GM12878 (cell line): Measurements from ENCODE around the gene SYT1. TPM values are rescaled to one million over a fixed set of nuclear protein-coding genes. Genes with fewer than 3 reads are reported as not detected.

Experiments used
- ATAC-seq: fragments of 200-7000 bp; cut with Tn5 transposase; 3 replicates; pipeline ENCODE4 v1.9.1; 2020; ENCODE audit warnings: mild to moderate bottlenecking, moderate library complexity
- BruUV-seq: library from RNA; stranded (reverse); fragments of 400-500 nt; replicated peaks from 2 replicates; lab custom pipeline; 2021; lab: Mats Ljungman, UMichigan
- CTCF ChIA-PET: fragments of 300-600 bp; sonication (Branson Sonifier 250); formaldehyde crosslinking; extraction: SDS; loops from one replicate; lab custom pipeline; 2021; ENCODE audit warnings: inconsistent platforms; lab: Yijun Ruan, JAX
- POLR2A ChIA-PET: fragments of 350-600 bp; formaldehyde crosslinking; extraction: SDS; loops from one replicate; lab custom pipeline; 2021; ENCODE audit warnings: inconsistent platforms; lab: Charles Lee
- RAD21 ChIA-PET: fragments of 300-600 bp; sonication (Branson Sonifier 250); formaldehyde crosslinking; loops from one replicate; lab custom pipeline; 2023; ENCODE audit warnings: antibody characterized with exemption; ENCODE audit not compliant: unreplicated experiment; lab: Charles Lee
- SMC1A ChIA-PET: fragments of 300-600 bp; sonication (Branson Sonifier 250); formaldehyde crosslinking; loops from one replicate; lab custom pipeline; 2023; ENCODE audit not compliant: unreplicated experiment, uncharacterized antibody; lab: Charles Lee
- DNase-seq: peaks from one replicate; pipeline ENCODE4 v3.0.0-alpha.2; 2011; ENCODE audit warnings: low read depth, low spot score
- FAIRE-seq: peaks from 3 replicates; lab custom pipeline; 2011; peaks lifted over from hg19 to GRCh38; lab: Jason Lieb, UNC
- H2AFZ ChIP-seq: 2 replicates; pipeline ENCODE4 v1.6.0; 2011; ENCODE audit warnings: low read depth, low read length, control low read depth; ENCODE audit not compliant: control insufficient read depth
- H3K27ac ChIP-seq: 2 replicates; pipeline ENCODE4 v1.5.1; 2011; ENCODE audit warnings: control low read depth; ENCODE audit not compliant: control insufficient read depth, insufficient read depth
- H3K27me3 ChIP-seq, 2 experiments: replicated peaks in 1 of 2; 2 replicates each; pipeline versions ENCODE4 v1.6.0 to v1.6.1; 2011; ENCODE audit warnings: low read length in 1 of 2; ENCODE audit not compliant: control insufficient read depth in 2 of 2, insufficient read depth in 2 of 2
- H3K36me3 ChIP-seq, 2 experiments: 2 replicates each; pipeline ENCODE4 v1.5.1; 2011; ENCODE audit warnings: low read length in 1 of 2; ENCODE audit not compliant: control insufficient read depth in 2 of 2, insufficient read depth in 2 of 2
- H3K4me1 ChIP-seq: 2 replicates; pipeline ENCODE4 v1.6.1; 2011; ENCODE audit warnings: mild to moderate bottlenecking, low read length, moderate library complexity, mixed read lengths; ENCODE audit not compliant: control insufficient read depth, insufficient read depth
- H3K4me2 ChIP-seq: 2 replicates; pipeline ENCODE4 v1.6.0; 2011; ENCODE audit warnings: control low read depth; ENCODE audit not compliant: control insufficient read depth, insufficient read depth
- H3K4me3 ChIP-seq: fragments of 200-600 bp; sonication (generic); 2 replicates; pipeline ENCODE4 v1.5.1; 2016
- H3K79me2 ChIP-seq: 2 replicates; pipeline ENCODE4 v1.6.0; 2011; ENCODE audit warnings: low read length; ENCODE audit not compliant: control insufficient read depth, insufficient read depth
- H3K9ac ChIP-seq: 2 replicates; pipeline ENCODE4 v1.8.0; 2011; ENCODE audit warnings: low read length, control low read depth, mixed read lengths; ENCODE audit not compliant: control insufficient read depth, insufficient read depth
- H3K9me3 ChIP-seq: replicated peaks from 3 replicates; pipeline ENCODE4 v1.5.1; 2011; ENCODE audit warnings: mild to moderate bottlenecking, low read length; ENCODE audit not compliant: control insufficient read depth, insufficient read depth
- H4K20me1 ChIP-seq: 2 replicates; pipeline ENCODE4 v1.6.0; 2011; ENCODE audit not compliant: control insufficient read depth, insufficient read depth
- NBN ChIP-seq: fragments of 450-650 bp; IDR thresholded peaks from 2 replicates; pipeline ENCODE4 v1.6.1; 2016
- PRDM15 ChIP-seq: fragments of 450-650 bp; formaldehyde crosslinking; IDR thresholded peaks from 2 replicates; pipeline ENCODE4 v1.4.0; 2020; ENCODE audit warnings: mild to moderate bottlenecking, moderate library complexity
- RB1 ChIP-seq: fragments of 450-650 bp; formaldehyde crosslinking; IDR thresholded peaks from 2 replicates; pipeline ENCODE4 v1.6.1; 2017; ENCODE audit warnings: mild to moderate bottlenecking, borderline replicate concordance
- SKIL ChIP-seq: fragments of 450-650 bp; IDR thresholded peaks from 2 replicates; pipeline ENCODE4 v1.6.1; 2017; ENCODE audit warnings: mild to moderate bottlenecking, low read depth, inconsistent platforms; ENCODE audit not compliant: poor library complexity, severe bottlenecking
- SMC3 ChIP-seq: IDR thresholded peaks from 2 replicates; pipeline ENCODE4 v1.6.1; 2011; ENCODE audit warnings: low read length, improper control_type of control experiment, borderline replicate concordance
- USF1 ChIP-seq: IDR thresholded peaks from 2 replicates; pipeline ENCODE4 v1.6.1; 2011; ENCODE audit warnings: borderline replicate concordance, low read depth, mild to moderate bottlenecking, moderate library complexity, mixed read lengths, low read length; ENCODE audit not compliant: insufficient read depth; ENCODE audit errors: extremely low read length
- ZNF384 ChIP-seq: IDR thresholded peaks from 2 replicates; pipeline ENCODE4 v1.6.1; 2012; ENCODE audit warnings: low read depth, mild to moderate bottlenecking, low read length, improper control_type of control experiment, borderline replicate concordance
- ZNF622 ChIP-seq: fragments of 450-650 bp; IDR thresholded peaks from 2 replicates; pipeline ENCODE4 v1.6.1; 2017; ENCODE audit warnings: mild to moderate bottlenecking, inconsistent platforms
- WGBS: methylation state at CpG from one replicate; pipeline ENCODE4 v1.1.6; 2016; ENCODE audit warnings: low lambda C conversion rate; ENCODE audit not compliant: insufficient replicate concordance, insufficient coverage; ENCODE audit errors: missing lambda C conversion rate; 5-methylcytosine and 5-hydroxymethylcytosine counted together
- in situ Hi-C: fragments of 300-500 bp; cut with MboI; formaldehyde crosslinking; loops from 9 replicates; pipeline ENCODE4 v1.14.3; 2018; ENCODE audit warnings: mixed read lengths
- intact Hi-C: fragments of 100-400 bp; cut with micrococcal nuclease; formaldehyde crosslinking; loops from one replicate; pipeline ENCODE4 v1.14.2; 2022; ENCODE audit not compliant: unreplicated experiment
- polyA plus RNA-seq, 11 experiments: library from polyadenylated mRNA; depleted of rRNA in 4 of 11; unstranded in 6 of 11; stranded (reverse) in 5 of 11; fragments of >200 nt; fragmentation: Nextera tagmentation in 4 of 11; fragmentation: Illumina TruSeq in 1 of 11; extraction: Ambion mirVana in 4 of 11; extraction: Trizol in 1 of 11; gene quantifications; 1 replicate in 1 of 11; 2 replicates in 10 of 11; pipeline versions ENCODE4 v1.2.1 to v1.2.3, GENCODE V29; 2011 to 2016; ENCODE audit warnings: inconsistent platforms in 2 of 11, missing spikeins in 2 of 11, low read depth in 1 of 11
- total RNA-seq, 4 experiments: library from RNA; depleted of rRNA in 3 of 4; stranded (reverse); fragments of >200 nt in 3 of 4; fragmentation: Illumina TruSeq in 1 of 4; extraction: Trizol in 1 of 4; gene quantifications; 2 replicates each; pipeline versions ENCODE4 v1.2.1 to v1.2.3, GENCODE V29; 2013 to 2021

The SYT1 gene
- total and polyA plus RNA-seq, 10 of the 15 experiments (the other 5 are each of a cell fraction or from before 2014, with no cell fraction given): 0.10 to 0.28 TPM; not detected in 8

- H3K79me2 ChIP-seq: no peaks in the 10 kb centered on the region
- H4K20me1 ChIP-seq: no peaks in the 10 kb centered on the region
- 90% methylated on average over 2 of the region's 2 CpGs for WGBS
- BruUV-seq: no TSS peak
- H3K4me2 ChIP-seq: no peak overlapping the region
- ChIA-PET RAD21 (no interaction called here), POLR2A (no interaction called here), CTCF (interaction anchor here (1.6 kb wide), 1 partner anchor 11 kb away, joined by 4 read pairs; no protein-coding TSS in a partner anchor), SMC1A (no interaction called here)
- no peaks in the 10 kb centered on the region for H3K36me3 ChIP-seq
- no peak overlapping the region for H2AFZ ChIP-seq
- ATAC-seq (no peak), DNase-seq (no peak), FAIRE-seq (no peak)
- intact Hi-C loops (no loop called here), in situ Hi-C loops (no loop called here)
- H3K27me3 ChIP-seq: no peaks in the 10 kb centered on the region; a peak in 1 of 4 replicates
- no peak overlapping the region for H3K9ac ChIP-seq
- H3K4me3 ChIP-seq: no peak overlapping the region
- no peaks in the 10 kb centered on the region for H3K4me1 ChIP-seq
- H3K9me3 ChIP-seq: no peaks in the 10 kb centered on the region
- TF ChIP-seq SKIL: no peak
- H3K27ac ChIP-seq: no peak overlapping the region
These were observed 53.7 kb downstream of the SYT1 start for GRCh38 chr12:78918268-78918667.

- DNase-seq: no peak
- intact Hi-C loops (no loop called here), in situ Hi-C loops (no loop called here)
- Histone ChIP-seq H4K20me1 (no peaks in the 10 kb centered on the region), H3K4me2 (no peak overlapping the region), H3K4me1 (no peaks in the 10 kb centered on the region), H3K36me3 (no peaks in the 10 kb centered on the region), H3K9me3 (no peaks in the 10 kb centered on the region), H3K9ac (no peak overlapping the region), H3K27me3 (no peaks in the 10 kb centered on the region), H3K4me3 (no peak overlapping the region), H3K79me2 (no peaks in the 10 kb centered on the region), H2AFZ (no peak overlapping the region), H3K27ac (no peak overlapping the region)
- BruUV-seq: no TSS peak
- ChIA-PET POLR2A (no interaction called here), CTCF (interaction anchor here (0.6 kb wide), 1 partner anchor 319 kb away, joined by 3 read pairs; no protein-coding TSS in a partner anchor), SMC1A (no interaction called here), RAD21 (interaction anchor here (0.6 kb wide), 1 partner anchor 12 kb away, joined by 3 read pairs; no protein-coding TSS in a partner anchor)
- FAIRE-seq: no peak
- ATAC-seq: no peak
- WGBS: 43% methylated on average over 5 of the region's 5 CpGs
- TF ChIP-seq USF1: no peak
- no peak for TF ChIP-seq NBN
- TF ChIP-seq ZNF384: no peak
- no peak for TF ChIP-seq SMC3
- no peak for TF ChIP-seq ZNF622
- no peak for TF ChIP-seq PRDM15 (CRISPR knock-in tag)
- TF ChIP-seq RB1: no peak
These were observed 63.9 kb downstream of the SYT1 start for GRCh38 chr12:78928200-78929074.
